ENCODE results near the gene B3GLCT.
"Not testable (repeated sequence)": the region's sequence is repeated elsewhere in the genome, so short reads cannot be mapped to it uniquely, and the experiment has no call there.

B3GLCT gene

GRCh38 chr13:31199849-31200636, at the start of gene B3GLCT:
TSS of gene B3GLCT (plus strand) at chr13:31199975. CDS start at chr13:31200085, 110 bp downstream.
- peak; percentile 86 for ATAC-seq
- DNase-seq = peak; percentile 86

- ATAC-seq (no peak), DNase-seq (no peak)
Observed at GRCh38 chr13:31150315-31150985, 49.3 kb upstream of the B3GLCT start.

- DNase-seq = no peak
Observed at GRCh38 chr13:31151837-31152236, 47.9 kb upstream of the B3GLCT start.

GRCh38 chr13:31154939-31155338, 44.8 kb upstream of the B3GLCT start:
- DNase-seq (no peak), ATAC-seq (no peak)

More at GRCh38 chr13:31151837-31152236, 47.9 kb upstream of the B3GLCT start:
- ATAC-seq = no peak

- no peak for DNase-seq
- ATAC-seq = no peak
Observed at GRCh38 chr13:31159306-31159705, 40.5 kb upstream of the B3GLCT start.

GRCh38 chr13:31160857-31161556, 38.8 kb upstream of the B3GLCT start:
- DNase-seq (peak; percentile 71), ATAC-seq (peak; percentile 13)

GRCh38 chr13:31161557-31162150, 38.1 kb upstream of the B3GLCT start, which contains the start of gene HSPH1:
TSS of gene HSPH1 (minus strand) at chr13:31161904. CDS start at chr13:31161582, 322 bp downstream.
- DNase-seq (peak; percentile 99), ATAC-seq (peak; percentile 81)

GRCh38 chr13:31162151-31163008, 37.4 kb upstream of the B3GLCT start:
- DNase-seq (peak; percentile 93), ATAC-seq (peak; percentile 94)

GRCh38 chr13:31166591-31166990, 33.2 kb upstream of the B3GLCT start:
- no peak for ATAC-seq
- DNase-seq = no peak

- ATAC-seq (peak; percentile 47), DNase-seq (no peak)
Observed at GRCh38 chr13:31167490-31167889, 32.3 kb upstream of the B3GLCT start.

- no peak for ATAC-seq
Observed at GRCh38 chr13:31168166-31168565, 31.6 kb upstream of the B3GLCT start.

GRCh38 chr13:31168736-31169135, 31.0 kb upstream of the B3GLCT start:
- DNase-seq (no peak), ATAC-seq (no peak)

More at GRCh38 chr13:31168166-31168565, 31.6 kb upstream of the B3GLCT start:
- DNase-seq = no peak

- no peak for DNase-seq
- no peak for ATAC-seq
Observed at GRCh38 chr13:31172001-31172400, 27.8 kb upstream of the B3GLCT start.

GRCh38 chr13:31172535-31172934, 27.2 kb upstream of the B3GLCT start:
- DNase-seq = no peak
- no peak for ATAC-seq

- no peak for DNase-seq
- no peak for ATAC-seq
Observed at GRCh38 chr13:31174018-31174417, 25.8 kb upstream of the B3GLCT start.

GRCh38 chr13:31175847-31176532, 23.8 kb upstream of the B3GLCT start:
- DNase-seq (no peak), ATAC-seq (no peak)

GRCh38 chr13:31177813-31178495, 21.8 kb upstream of the B3GLCT start:
- ATAC-seq, DNase-seq: not testable (repeated sequence)

GRCh38 chr13:31179241-31179640, 20.5 kb upstream of the B3GLCT start:
- no peak for ATAC-seq
- no peak for DNase-seq

GRCh38 chr13:31179754-31180153, 20.0 kb upstream of the B3GLCT start:
- ATAC-seq = no peak
- DNase-seq = no peak

GRCh38 chr13:31182987-31183386, 16.8 kb upstream of the B3GLCT start:
- no peak for ATAC-seq
- DNase-seq = no peak

Measured in stimulated activated naive CD8-positive, alpha-beta T cell treated with anti-CD3 and anti-CD28 coated beads, Interleukin-15, Interleukin-2, amounts not matched to agents 100 U/mL and 50 U/mL, for 24 hours (primary cell).